Keratinocyte (primary cell): ENCODE data around the gene RC3H1.

Experiments
- EZH2 ChIP-seq: IDR thresholded peaks from one replicate; pipeline ENCODE4 v1.6.1; 2012; ENCODE audit warnings: inconsistent platforms, mild to moderate bottlenecking, low read length, moderate library complexity
- TF ChIP-seq, protein P1 (sequence below), 3 experiments: IDR thresholded peaks in 1 of 3; conservative IDR thresholded peaks in 1 of 3; optimal IDR thresholded peaks in 1 of 3; 2 replicates in 2 of 3; 3 replicates in 1 of 3; pipeline versions ENCODE3 to v1.5.1; 2011; ENCODE audit warnings: low read length in 3 of 3, mild to moderate bottlenecking in 3 of 3, moderate library complexity in 2 of 3, control low read depth in 1 of 3, inconsistent platforms in 1 of 3; ENCODE audit not compliant: insufficient read depth in 2 of 3; ENCODE audit errors: extremely low read depth in 1 of 3

GRCh38 chr1:174023440-174023839 is 1.3 kb upstream of the RC3H1 start:
- TF ChIP-seq, protein P1, sequence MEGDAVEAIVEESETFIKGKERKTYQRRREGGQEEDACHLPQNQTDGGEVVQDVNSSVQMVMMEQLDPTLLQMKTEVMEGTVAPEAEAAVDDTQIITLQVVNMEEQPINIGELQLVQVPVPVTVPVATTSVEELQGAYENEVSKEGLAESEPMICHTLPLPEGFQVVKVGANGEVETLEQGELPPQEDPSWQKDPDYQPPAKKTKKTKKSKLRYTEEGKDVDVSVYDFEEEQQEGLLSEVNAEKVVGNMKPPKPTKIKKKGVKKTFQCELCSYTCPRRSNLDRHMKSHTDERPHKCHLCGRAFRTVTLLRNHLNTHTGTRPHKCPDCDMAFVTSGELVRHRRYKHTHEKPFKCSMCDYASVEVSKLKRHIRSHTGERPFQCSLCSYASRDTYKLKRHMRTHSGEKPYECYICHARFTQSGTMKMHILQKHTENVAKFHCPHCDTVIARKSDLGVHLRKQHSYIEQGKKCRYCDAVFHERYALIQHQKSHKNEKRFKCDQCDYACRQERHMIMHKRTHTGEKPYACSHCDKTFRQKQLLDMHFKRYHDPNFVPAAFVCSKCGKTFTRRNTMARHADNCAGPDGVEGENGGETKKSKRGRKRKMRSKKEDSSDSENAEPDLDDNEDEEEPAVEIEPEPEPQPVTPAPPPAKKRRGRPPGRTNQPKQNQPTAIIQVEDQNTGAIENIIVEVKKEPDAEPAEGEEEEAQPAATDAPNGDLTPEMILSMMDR (optimal IDR thresholded peaks at IDR 0.05 in 1 of 3, IDR thresholded peaks at IDR 0.05 in 1 of 3, conservative IDR thresholded peaks at IDR 0.05 in 1 of 3; ENCODE audit: extremely low read depth in 1 of 3, insufficient read depth in 2 of 3, low read length in 3 of 3): no peak
- TF ChIP-seq EZH2: no peak
